DOHH2 (cell line): ENCODE data around the gene CAPS.

ENCODE experiments used
- H3F3A ChIP-seq: fragments of 200-600 bp; sonication (generic), shearing (Covaris generic); 2 replicates; pipeline ENCODE4 v1.6.0; 2016; ENCODE audit warnings: antibody characterized with exemption, mild to moderate bottlenecking; ENCODE audit not compliant: control insufficient read depth, insufficient read depth
- H3K27ac ChIP-seq: fragments of 200-600 bp; sonication (generic); 2 replicates; pipeline ENCODE4 v1.5.1; 2014; ENCODE audit warnings: low read depth, mild to moderate bottlenecking, low read length, moderate library complexity
- H3K27me3 ChIP-seq: fragments of 200-600 bp; sonication (generic); 2 replicates; pipeline ENCODE4 v1.6.1; 2014; ENCODE audit warnings: mild to moderate bottlenecking, low read length, mixed read lengths; ENCODE audit not compliant: control insufficient read depth
- H3K36me3 ChIP-seq: fragments of 200-600 bp; sonication (generic); 2 replicates; pipeline ENCODE4 v1.6.1; 2014; ENCODE audit warnings: mild to moderate bottlenecking, low read length, moderate library complexity, mixed read lengths; ENCODE audit not compliant: control insufficient read depth
- H3K4me1 ChIP-seq: fragments of 200-600 bp; sonication (generic); 2 replicates; pipeline ENCODE4 v1.6.1; 2014; ENCODE audit warnings: mild to moderate bottlenecking, low read length, mixed read lengths; ENCODE audit not compliant: control insufficient read depth
- H3K4me2 ChIP-seq: fragments of 200-600 bp; sonication (generic); 2 replicates; pipeline ENCODE4 v1.6.0; 2014; ENCODE audit warnings: mild to moderate bottlenecking, low read length, moderate library complexity
- H3K4me3 ChIP-seq: fragments of 200-600 bp; sonication (generic); 2 replicates; pipeline ENCODE4 v1.5.1; 2014; ENCODE audit warnings: mild to moderate bottlenecking, low read length, mixed read lengths
- H3K79me2 ChIP-seq: fragments of 200-600 bp; sonication (generic); 2 replicates; pipeline ENCODE4 v1.6.1; 2014; ENCODE audit warnings: mild to moderate bottlenecking, low read length, mixed read lengths; ENCODE audit not compliant: control insufficient read depth
- H3K9me2 ChIP-seq: fragments of 200-600 bp; sonication (generic); replicated peaks from 2 replicates; pipeline ENCODE4 v1.6.1; 2014; ENCODE audit warnings: mild to moderate bottlenecking, low read length, mixed read lengths; ENCODE audit not compliant: control insufficient read depth
- H3K9me3 ChIP-seq: fragments of 200-600 bp; sonication (generic); 2 replicates; pipeline ENCODE4 v1.6.1; 2014; ENCODE audit warnings: antibody characterized with exemption, low read length, mixed read lengths; ENCODE audit not compliant: control insufficient read depth, insufficient read depth
- H4K20me1 ChIP-seq: fragments of 200-600 bp; sonication (generic); 2 replicates; pipeline ENCODE4 v1.6.0; 2014; ENCODE audit warnings: low read depth, mild to moderate bottlenecking, antibody characterized with exemption, low read length, moderate library complexity; ENCODE audit not compliant: control insufficient read depth, insufficient read depth
- EZH2phosphoT487 ChIP-seq: fragments of 200-600 bp; sonication (generic); IDR thresholded peaks from 2 replicates; pipeline ENCODE4 v1.6.1; 2017; ENCODE audit warnings: borderline replicate concordance, mild to moderate bottlenecking, antibody characterized with exemption, low read length, moderate library complexity, mixed read lengths
- TF ChIP-seq, protein P1 (sequence below): fragments of 200-600 bp; sonication (generic); IDR thresholded peaks from one replicate; pipeline ENCODE4 v1.5.1; 2014; ENCODE audit warnings: antibody characterized with exemption, mild to moderate bottlenecking, low read depth, low read length; ENCODE audit not compliant: poor library complexity, severe bottlenecking

The CAPS gene

DNA sequence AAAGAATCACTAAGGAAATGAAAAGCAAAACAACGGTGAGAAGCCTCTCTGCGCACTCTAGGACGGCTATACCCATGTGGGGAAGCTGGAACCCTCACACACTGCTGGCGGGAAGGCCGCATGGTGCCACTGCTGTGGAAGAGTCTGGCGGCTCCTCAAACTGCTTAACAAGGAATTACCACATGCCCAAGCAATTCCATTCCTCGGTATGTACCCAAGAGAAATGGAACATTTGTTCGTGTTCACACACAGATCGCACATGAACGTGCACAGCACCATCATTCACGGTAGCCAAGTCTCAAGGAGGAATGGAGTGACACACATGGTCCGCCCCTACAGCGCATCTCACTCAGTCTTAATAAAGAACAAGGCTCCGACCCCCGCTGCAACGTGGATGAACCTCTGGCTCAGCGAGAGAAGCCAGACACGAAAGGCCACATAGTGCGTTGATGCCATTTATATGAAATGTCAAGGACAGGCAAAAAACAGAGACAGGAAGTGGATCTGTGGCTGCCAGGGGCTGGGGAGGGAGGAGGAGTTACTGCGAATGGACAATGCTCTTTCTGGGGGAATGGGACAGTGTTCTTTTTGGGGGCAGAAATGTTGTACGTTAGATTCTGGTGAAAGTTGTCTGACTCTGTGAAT is 7.6 kb downstream of the CAPS start:
- Histone ChIP-seq H3K79me2 (no peaks in the 10 kb centered on the region), H3K36me3 (peaks cover 70% of the 10 kb centered on the region), H3K9me3 (no peaks in the 10 kb centered on the region), H3F3A (no peaks in the 10 kb centered on the region), H3K4me2 (no peak overlapping the region), H3K4me1 (no peaks in the 10 kb centered on the region), H3K4me3 (no peak overlapping the region), H3K9me2 (no peaks in the 10 kb centered on the region), H3K27ac (no peak overlapping the region), H4K20me1 (no peaks in the 10 kb centered on the region), H3K27me3 (no peaks in the 10 kb centered on the region)
- TF ChIP-seq, protein P1, sequence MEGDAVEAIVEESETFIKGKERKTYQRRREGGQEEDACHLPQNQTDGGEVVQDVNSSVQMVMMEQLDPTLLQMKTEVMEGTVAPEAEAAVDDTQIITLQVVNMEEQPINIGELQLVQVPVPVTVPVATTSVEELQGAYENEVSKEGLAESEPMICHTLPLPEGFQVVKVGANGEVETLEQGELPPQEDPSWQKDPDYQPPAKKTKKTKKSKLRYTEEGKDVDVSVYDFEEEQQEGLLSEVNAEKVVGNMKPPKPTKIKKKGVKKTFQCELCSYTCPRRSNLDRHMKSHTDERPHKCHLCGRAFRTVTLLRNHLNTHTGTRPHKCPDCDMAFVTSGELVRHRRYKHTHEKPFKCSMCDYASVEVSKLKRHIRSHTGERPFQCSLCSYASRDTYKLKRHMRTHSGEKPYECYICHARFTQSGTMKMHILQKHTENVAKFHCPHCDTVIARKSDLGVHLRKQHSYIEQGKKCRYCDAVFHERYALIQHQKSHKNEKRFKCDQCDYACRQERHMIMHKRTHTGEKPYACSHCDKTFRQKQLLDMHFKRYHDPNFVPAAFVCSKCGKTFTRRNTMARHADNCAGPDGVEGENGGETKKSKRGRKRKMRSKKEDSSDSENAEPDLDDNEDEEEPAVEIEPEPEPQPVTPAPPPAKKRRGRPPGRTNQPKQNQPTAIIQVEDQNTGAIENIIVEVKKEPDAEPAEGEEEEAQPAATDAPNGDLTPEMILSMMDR = no peak
- no peak for TF ChIP-seq EZH2phosphoT487

DNA sequence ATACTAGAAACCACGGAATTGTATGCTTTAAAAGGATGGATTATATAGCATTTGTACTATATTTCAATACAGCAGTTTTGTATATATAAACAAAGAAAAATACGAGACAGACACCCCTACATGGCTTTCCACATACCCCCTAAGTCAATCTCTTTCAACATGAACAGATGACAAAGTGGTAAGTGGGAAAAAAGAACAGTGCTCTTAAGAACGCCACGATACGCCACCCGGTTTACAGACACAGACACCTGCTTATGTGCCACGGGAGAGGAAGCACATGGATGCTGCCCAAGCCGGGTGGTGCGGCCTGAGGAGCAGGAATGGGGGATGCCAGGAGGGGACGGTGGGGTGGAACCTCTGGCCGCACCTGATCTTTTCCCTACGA is 8.1 kb downstream of the CAPS start:
- H3K36me3 ChIP-seq = peaks cover 70% of the 10 kb centered on the region
- no peaks in the 10 kb centered on the region for H3K4me1 ChIP-seq
- no peaks in the 10 kb centered on the region for H3K27me3 ChIP-seq
- no peaks in the 10 kb centered on the region for H3F3A ChIP-seq
- no peaks in the 10 kb centered on the region for H3K9me3 ChIP-seq
- no peak overlapping the region for H3K4me2 ChIP-seq
- H3K27ac ChIP-seq = no peak overlapping the region
- no peaks in the 10 kb centered on the region for H4K20me1 ChIP-seq
- TF ChIP-seq, protein P1 = no peak
- TF ChIP-seq EZH2phosphoT487 = no peak
- no peak overlapping the region for H3K4me3 ChIP-seq
- H3K9me2 ChIP-seq = no peaks in the 10 kb centered on the region
- H3K79me2 ChIP-seq = no peaks in the 10 kb centered on the region

DNA sequence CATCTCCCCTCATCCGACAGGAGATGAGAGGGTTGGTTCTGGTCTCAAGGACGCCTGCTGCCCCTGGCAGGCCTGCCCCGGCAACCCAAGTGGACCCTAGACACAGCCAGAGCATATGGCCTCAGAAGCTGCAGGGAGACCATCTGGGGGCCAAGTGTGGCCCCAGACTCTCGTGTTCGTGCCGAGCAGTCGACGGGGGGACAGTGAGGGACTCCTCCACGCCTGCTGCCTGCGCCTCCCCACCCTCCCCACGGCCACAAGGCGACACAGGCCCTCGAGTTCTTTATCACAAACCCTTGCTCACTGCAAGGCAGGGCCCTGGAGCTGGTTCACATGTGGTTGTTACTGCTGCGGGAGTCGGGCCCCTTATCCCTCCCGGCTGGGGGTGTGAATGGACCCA is 9.3 kb downstream of the CAPS start:
- Histone ChIP-seq H4K20me1 (no peaks in the 10 kb centered on the region), H3K79me2 (no peaks in the 10 kb centered on the region), H3K4me2 (no peak overlapping the region), H3F3A (no peaks in the 10 kb centered on the region), H3K27me3 (no peaks in the 10 kb centered on the region), H3K9me2 (no peaks in the 10 kb centered on the region), H3K27ac (no peak overlapping the region), H3K4me1 (no peaks in the 10 kb centered on the region), H3K4me3 (no peak overlapping the region), H3K9me3 (no peaks in the 10 kb centered on the region), H3K36me3 (peaks cover 77% of the 10 kb centered on the region)
- TF ChIP-seq, protein P1 = no peak
- no peak for TF ChIP-seq EZH2phosphoT487
